K562 (cell line): ENCODE data around the gene SF3A2. TPM values are rescaled to one million over a fixed set of nuclear protein-coding genes. Genes with fewer than 3 reads are reported as not detected.

Source experiments
- ATAC-seq: fragments of 200-7000 bp; cut with Tn5 transposase; 3 replicates; pipeline ENCODE4 v1.9.1; 2020; ENCODE audit warnings: moderate library complexity
- BruUV-seq: library from RNA; stranded (reverse); fragments of 400-500 nt; replicated peaks from 2 replicates; lab custom pipeline; 2021; lab: Mats Ljungman, UMichigan
- CTCF ChIA-PET: fragments of 300-600 bp; formaldehyde crosslinking; extraction: SDS; loops from one replicate; lab custom pipeline; 2021; ENCODE audit warnings: low intra/inter-chr PET ratio; lab: Yijun Ruan, JAX
- POLR2A ChIA-PET: fragments of 300-600, 350-650 bp; sonication (Branson Sonifier 250); formaldehyde crosslinking; extraction: SDS; loops from one replicate; lab custom pipeline; 2021; ENCODE audit warnings: antibody characterized with exemption, inconsistent platforms; lab: Yijun Ruan, JAX
- DNase-seq, 4 experiments: peaks; one replicate each; pipeline versions ENCODE4 v3.0.0 to v3.0.0-alpha.2; 2011 to 2018; ENCODE audit warnings: low spot score in 3 of 4, mixed read lengths in 3 of 4; ENCODE audit errors: extremely low read depth in 1 of 4
- FAIRE-seq: peaks from 2 replicates; lab custom pipeline; 2011; peaks lifted over from hg19 to GRCh38; lab: Jason Lieb, UNC
- H2AFZ ChIP-seq: 2 replicates; pipeline ENCODE4 v1.6.0; 2011; ENCODE audit warnings: low read depth, low read length, control low read depth, inconsistent platforms
- H3K27ac ChIP-seq: fragments of 200-600 bp; 3 replicates; pipeline ENCODE4 v1.8.0; 2011; ENCODE audit warnings: low read depth, mild to moderate bottlenecking, control low read depth, inconsistent platforms, low read length, moderate library complexity, mixed read lengths; ENCODE audit errors: extremely low read depth
- H3K27me3 ChIP-seq, 2 experiments: fragments of 300-600 bp in 1 of 2; 2 replicates in 1 of 2; 3 replicates in 1 of 2; pipeline versions ENCODE4 v1.6.0 to v1.8.0; 2011; ENCODE audit warnings: inconsistent platforms in 2 of 2, low read length in 2 of 2, mild to moderate bottlenecking in 1 of 2, mixed read lengths in 1 of 2, moderate library complexity in 1 of 2; ENCODE audit not compliant: control insufficient read depth in 2 of 2, insufficient read depth in 2 of 2
- H3K36me3 ChIP-seq: fragments of 300-600 bp; 3 replicates; pipeline ENCODE4 v1.8.0; 2011; ENCODE audit warnings: mild to moderate bottlenecking, low read length, inconsistent platforms; ENCODE audit not compliant: control insufficient read depth, insufficient read depth
- H3K4me1 ChIP-seq, 2 experiments: fragments of 200-600 bp in 1 of 2; replicated peaks in 1 of 2; 2 replicates in 1 of 2; 3 replicates in 1 of 2; pipeline versions ENCODE4 v1.5.1 to v1.8.0; 2011; ENCODE audit warnings: inconsistent platforms in 2 of 2, low read length in 2 of 2, mild to moderate bottlenecking in 1 of 2, mixed read lengths in 1 of 2, moderate library complexity in 1 of 2; ENCODE audit not compliant: control insufficient read depth in 2 of 2, insufficient read depth in 2 of 2
- H3K4me2 ChIP-seq: 2 replicates; pipeline ENCODE4 v1.6.1; 2011; ENCODE audit warnings: low read length, control low read depth, inconsistent platforms, mixed read lengths; ENCODE audit not compliant: insufficient read depth
- H3K4me3 ChIP-seq: fragments of 200-600 bp; sonication (generic), shearing (Covaris generic); 2 replicates; pipeline ENCODE4 v1.5.1; 2016; ENCODE audit warnings: control low read depth, inconsistent platforms
- H3K79me2 ChIP-seq: fragments of 200-600 bp; 3 replicates; pipeline ENCODE4 v1.8.0; 2011; ENCODE audit warnings: low read length, inconsistent platforms; ENCODE audit not compliant: control insufficient read depth, insufficient read depth
- H3K9ac ChIP-seq, 2 experiments: 2 replicates each; pipeline versions ENCODE4 v1.6.0 to v1.6.1; 2011; ENCODE audit warnings: low read depth in 2 of 2, low read length in 2 of 2, control low read depth in 1 of 2, inconsistent platforms in 1 of 2, mild to moderate bottlenecking in 1 of 2, mixed read lengths in 1 of 2; ENCODE audit not compliant: insufficient read depth in 1 of 2
- H3K9me1 ChIP-seq: one replicate; pipeline ENCODE4 v1.6.0; 2011; ENCODE audit warnings: inconsistent platforms, mild to moderate bottlenecking, low read length, moderate library complexity; ENCODE audit not compliant: control insufficient read depth, insufficient read depth
- H3K9me3 ChIP-seq: replicated peaks from 2 replicates; pipeline ENCODE4 v1.5.1; 2011; ENCODE audit warnings: low read depth, low read length, inconsistent platforms; ENCODE audit not compliant: control insufficient read depth, insufficient read depth
- H4K20me1 ChIP-seq: replicated peaks from 2 replicates; pipeline ENCODE4 v1.6.1; 2011; ENCODE audit warnings: low read length, inconsistent platforms, mixed read lengths; ENCODE audit not compliant: control insufficient read depth, insufficient read depth
- ARID1B ChIP-seq: fragments of 450-650 bp; IDR thresholded peaks from 2 replicates; pipeline ENCODE4 v1.6.1; 2016; ENCODE audit warnings: antibody characterized with exemption, mild to moderate bottlenecking, inconsistent platforms
- ARID3B ChIP-seq: fragments of 250-450 bp; sonication (Bioruptor Pico); IDR thresholded peaks from 2 replicates; pipeline ENCODE4 v1.4.0; 2020; ENCODE audit warnings: borderline replicate concordance
- GTF2B ChIP-seq: IDR thresholded peaks from 2 replicates; pipeline ENCODE4 v1.6.1; 2011; ENCODE audit not compliant: insufficient read length; ENCODE audit errors: extremely low read depth
- RB1 ChIP-seq: fragments of 450-650 bp; IDR thresholded peaks from 2 replicates; pipeline ENCODE4 v1.6.1; 2017; ENCODE audit warnings: low read depth, mild to moderate bottlenecking
- TSHZ1 ChIP-seq: fragments of 250-450 bp; sonication (Bioruptor Pico); IDR thresholded peaks from 2 replicates; pipeline ENCODE4 v1.4.0; 2020; ENCODE audit warnings: mild to moderate bottlenecking, moderate library complexity
- ZNF143 ChIP-seq: sonication (generic); formaldehyde crosslinking; IDR thresholded peaks from 2 replicates; pipeline ENCODE4 v1.9.0; 2022; ENCODE audit warnings: mild to moderate bottlenecking, missing genetic modification reagents
- ZNF561 ChIP-seq: fragments of 450-650 bp; formaldehyde crosslinking; conservative IDR thresholded peaks from 2 replicates; pipeline ENCODE4 v1.4.0; 2020; ENCODE audit warnings: mild to moderate bottlenecking, moderate library complexity
- ZNF609 ChIP-seq: sonication (generic); formaldehyde crosslinking; IDR thresholded peaks from 2 replicates; pipeline ENCODE4 v1.8.1; 2023; ENCODE audit warnings: missing genetic modification reagents, mild to moderate bottlenecking, borderline replicate concordance
- WGBS: fragments of 100-300 bp; shearing (Covaris generic); methylation state at CpG from one replicate; pipeline ENCODE4 v1.1.6; 2016; ENCODE audit warnings: low coverage, mixed read lengths; ENCODE audit not compliant: insufficient coverage; ENCODE audit errors: missing lambda C conversion rate; 5-methylcytosine and 5-hydroxymethylcytosine counted together
- in situ Hi-C: fragments of 300-500 bp; cut with MboI; formaldehyde crosslinking; loops from 4 replicates; pipeline ENCODE4 v1.15.0; 2018; ENCODE audit warnings: inconsistent platforms, mixed read lengths
- intact Hi-C: fragments of 100-400 bp; cut with micrococcal nuclease; formaldehyde crosslinking; loops from 2 replicates; pipeline ENCODE4 v1.14.2; 2022
- polyA plus RNA-seq, 8 experiments: library from polyadenylated mRNA; depleted of rRNA in 4 of 8; stranded (reverse) in 5 of 8; unstranded in 3 of 8; fragments of >200 nt; fragmentation: Nextera tagmentation in 2 of 8; fragmentation: Illumina TruSeq in 1 of 8; extraction: Ambion mirVana in 2 of 8; extraction: Trizol in 1 of 8; gene quantifications; 2 replicates each; pipeline versions ENCODE4 v1.2.1 to v1.2.3, GENCODE V29; 2011 to 2014; ENCODE audit warnings: inconsistent platforms in 1 of 8, missing spikeins in 1 of 8
- total RNA-seq, 7 experiments: library from RNA; depleted of rRNA in 6 of 7; stranded (reverse); fragments of >200 nt in 6 of 7; fragmentation: Illumina TruSeq in 2 of 7; extraction: Trizol in 2 of 7; gene quantifications; 2 replicates each; pipeline versions ENCODE4 v1.2.1 to v1.2.3, GENCODE V29; 2011 to 2021; ENCODE audit warnings: low replicate concordance in 1 of 7

SF3A2 gene
- total and polyA plus RNA-seq, 9 of the 15 experiments (the other 6 are each of a cell fraction or from before 2014, with no cell fraction given): 0.17 to 194 (median 22.8) TPM

- TF ChIP-seq ARID3B (CRISPR knock-in tag): no peak
- no peak for TF ChIP-seq ZNF143 (CRISPR knock-in tag)
- no peak for TF ChIP-seq ARID1B
- TF ChIP-seq GTF2B: no peak
- TF ChIP-seq RB1: no peak
- TF ChIP-seq, all 486 proteins: peak for 0
Measured at GRCh38 chr19:2219726-2220125, 16.9 kb upstream of the SF3A2 start (continued).

GRCh38 chr19:2221250-2221831, 15.3 kb upstream of the SF3A2 start:
- intact Hi-C loops: no loop called here
- no TSS peak for BruUV-seq
- H3K9me1 ChIP-seq: no peaks in the 10 kb centered on the region
- ChIA-PET POLR2A (interaction anchor here (1.5 kb wide), 1 partner anchor 9 kb away, joined by 9 read pairs; no protein-coding TSS in a partner anchor), CTCF (no interaction called here)
- no peak overlapping the region for H2AFZ ChIP-seq
- no peaks in the 10 kb centered on the region for H3K9me3 ChIP-seq
- H3K4me2 ChIP-seq: no peak overlapping the region
- H3K9ac ChIP-seq: peak overlapping the region in 1 of 2 experiments; percentile 7; a peak in 1 of 4 replicates
- no peaks in the 10 kb centered on the region for H3K79me2 ChIP-seq
- no peaks in the 10 kb centered on the region for H3K27me3 ChIP-seq
- H3K27ac ChIP-seq: no peak overlapping the region
- ATAC-seq (no peak; the same call in 2 of the 3 replicates), DNase-seq (no peak), FAIRE-seq (no peak)
- peaks cover 93% of the 10 kb centered on the region; the same call in 2 of the 3 replicates for H3K36me3 ChIP-seq
- in situ Hi-C loops: no loop called here
- H3K4me3 ChIP-seq: no peak overlapping the region
- peaks cover 0 to 22% of the 10 kb centered on the region in 2 experiments; a peak in 1 of 5 replicates for H3K4me1 ChIP-seq
- 94% methylated on average over 16 of the region's 20 CpGs for WGBS
- H4K20me1 ChIP-seq: no peaks in the 10 kb centered on the region
- TF ChIP-seq TSHZ1 (CRISPR knock-in tag) (no peak), ZNF609 (CRISPR knock-in tag) (no peak), ZNF561 (no peak)
